SK-N-SH (cell line): ENCODE results near the gene INO80C.
"Not testable (repeated sequence)": the region's sequence is repeated elsewhere in the genome, so short reads cannot be mapped to it uniquely, and the experiment has no call there.

Experiments used
- CHD2 ChIP-seq: fragments of 150-350 bp; IDR thresholded peaks from 2 replicates; pipeline ENCODE4 v1.6.1; 2018; ENCODE audit warnings: low read length; ENCODE audit not compliant: partially characterized antibody
- FOXM1 ChIP-seq: IDR thresholded peaks from 2 replicates; pipeline ENCODE4 v1.4.0; 2012; ENCODE audit warnings: low read depth, mild to moderate bottlenecking
- GATA2 ChIP-seq: sonication (generic); formaldehyde crosslinking; IDR thresholded peaks from 2 replicates; pipeline ENCODE4 v1.5.0; 2020; ENCODE audit warnings: mild to moderate bottlenecking, missing genetic modification reagents
- MAX ChIP-seq: IDR thresholded peaks from 2 replicates; pipeline ENCODE4 v1.4.0; 2012; ENCODE audit warnings: low read depth
- MXI1 ChIP-seq: IDR thresholded peaks from 2 replicates; pipeline ENCODE4 v1.6.1; 2012; ENCODE audit warnings: mild to moderate bottlenecking, low read depth, low read length, improper control_type of control experiment
- NRF1 ChIP-seq: IDR thresholded peaks from 2 replicates; pipeline ENCODE4 v1.6.1; 2012; ENCODE audit warnings: low read depth, mild to moderate bottlenecking, low read length
- POLR2AphosphoS5 ChIP-seq: IDR thresholded peaks from 2 replicates; pipeline ENCODE4 v1.6.1; 2012; ENCODE audit warnings: low read depth, low read length
- RAD21 ChIP-seq: IDR thresholded peaks from 2 replicates; pipeline ENCODE4 v1.6.1; 2012; ENCODE audit warnings: mild to moderate bottlenecking, low read length
- RXRA ChIP-seq: IDR thresholded peaks from 2 replicates; pipeline ENCODE4 v1.4.0; 2012; ENCODE audit warnings: low read depth, mild to moderate bottlenecking, borderline replicate concordance
- TF ChIP-seq, protein P1 (sequence below): fragments of 200-600 bp; sonication (generic); IDR thresholded peaks from 2 replicates; pipeline ENCODE4 v1.6.1; 2017; ENCODE audit warnings: antibody characterized with exemption, mild to moderate bottlenecking, moderate library complexity

- TF ChIP-seq, protein P1, sequence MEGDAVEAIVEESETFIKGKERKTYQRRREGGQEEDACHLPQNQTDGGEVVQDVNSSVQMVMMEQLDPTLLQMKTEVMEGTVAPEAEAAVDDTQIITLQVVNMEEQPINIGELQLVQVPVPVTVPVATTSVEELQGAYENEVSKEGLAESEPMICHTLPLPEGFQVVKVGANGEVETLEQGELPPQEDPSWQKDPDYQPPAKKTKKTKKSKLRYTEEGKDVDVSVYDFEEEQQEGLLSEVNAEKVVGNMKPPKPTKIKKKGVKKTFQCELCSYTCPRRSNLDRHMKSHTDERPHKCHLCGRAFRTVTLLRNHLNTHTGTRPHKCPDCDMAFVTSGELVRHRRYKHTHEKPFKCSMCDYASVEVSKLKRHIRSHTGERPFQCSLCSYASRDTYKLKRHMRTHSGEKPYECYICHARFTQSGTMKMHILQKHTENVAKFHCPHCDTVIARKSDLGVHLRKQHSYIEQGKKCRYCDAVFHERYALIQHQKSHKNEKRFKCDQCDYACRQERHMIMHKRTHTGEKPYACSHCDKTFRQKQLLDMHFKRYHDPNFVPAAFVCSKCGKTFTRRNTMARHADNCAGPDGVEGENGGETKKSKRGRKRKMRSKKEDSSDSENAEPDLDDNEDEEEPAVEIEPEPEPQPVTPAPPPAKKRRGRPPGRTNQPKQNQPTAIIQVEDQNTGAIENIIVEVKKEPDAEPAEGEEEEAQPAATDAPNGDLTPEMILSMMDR: not testable (repeated sequence)
- not testable (repeated sequence) for TF ChIP-seq POLR2AphosphoS5; MXI1; MAX; CHD2; RXRA; NRF1; RAD21; GATA2 (CRISPR knock-in tag); FOXM1
Observed at GRCh38 chr18:35453065-35453464, 44.7 kb downstream of the INO80C start.
